Kidney tubule cell (primary cell): ENCODE measurements around the gene HOXA4.

Experiments used
- DNase-seq: peaks from one replicate; pipeline ENCODE4 v3.0.0-alpha.2; 2018; ENCODE audit warnings: low spot score

The HOXA4 gene

GRCh38 chr7:27105301-27106031, 25.1 kb downstream of the HOXA4 start:
- peak; percentile 9 for DNase-seq

- DNase-seq: peak; percentile 8
These were observed 26.1 kb downstream of the HOXA4 start for GRCh38 chr7:27104341-27105058.

- peak; percentile 55 for DNase-seq
These were observed 26.9 kb downstream of the HOXA4 start for GRCh38 chr7:27103489-27104226.

GRCh38 chr7:27102581-27103442, 27.7 kb downstream of the HOXA4 start, which contains the start of gene HOXA2:
HOXA2 (minus strand) TSS chr7:27102683; CDS start chr7:27102500, 183 bp downstream.
- DNase-seq: peak; percentile 67

- DNase-seq: peak; percentile 34
These were observed 28.5 kb downstream of the HOXA4 start for GRCh38 chr7:27101957-27102580.

GRCh38 chr7:27101171-27101956, 29.2 kb downstream of the HOXA4 start:
- peak; percentile 41 for DNase-seq

GRCh38 chr7:27100694-27101170, 29.8 kb downstream of the HOXA4 start:
- peak; percentile 36 for DNase-seq

- DNase-seq: peak; percentile 28
These were observed 30.8 kb downstream of the HOXA4 start for GRCh38 chr7:27099453-27100370.

- peak; percentile 57 for DNase-seq
These were observed 31.7 kb downstream of the HOXA4 start for GRCh38 chr7:27098578-27099451.

GRCh38 chr7:27097686-27098577, 32.6 kb downstream of the HOXA4 start:
- DNase-seq: peak; percentile 74

- DNase-seq: peak; percentile 63
These were observed 33.6 kb downstream of the HOXA4 start for GRCh38 chr7:27096768-27097514.

- peak; percentile 98 for DNase-seq
These were observed 34.4 kb downstream of the HOXA4 start, which contains the start of gene HOXA1 for GRCh38 chr7:27095897-27096767. HOXA1 (minus strand) TSS chr7:27096000; CDS start chr7:27095912, 88 bp downstream.

- no peak for DNase-seq
These were observed 35.3 kb downstream of the HOXA4 start for GRCh38 chr7:27095050-27095896.
